Motor neuron (in vitro differentiated cells): Measurements from ENCODE around the gene CCDC85C. TPM values are rescaled to one million over a fixed set of nuclear protein-coding genes. Genes with fewer than 3 reads are reported as not detected.

Experiments used
- ATAC-seq, 8 experiments: fragments of 200-7000 bp; cut with Tn5 transposase; replicated peaks in 6 of 8; 2 replicates each; pipeline ENCODE4 v1.8.0; 2021; ENCODE audit warnings: mild to moderate bottlenecking in 8 of 8, moderate library complexity in 8 of 8
- H3K27ac ChIP-seq, 2 donors: fragments of 250-450 bp; sonication (Bioruptor Pico); 2 replicates each; pipeline ENCODE4 v1.9.0; 2021; ENCODE audit warnings: antibody characterized with exemption in 2 of 2, mild to moderate bottlenecking in 2 of 2, moderate library complexity in 1 of 2
- H3K4me1 ChIP-seq, 2 donors: fragments of 250-450 bp; sonication (Bioruptor Pico); replicated peaks in 1 of 2; 2 replicates each; pipeline ENCODE4 v1.6.1; 2021; ENCODE audit warnings: antibody characterized with exemption in 2 of 2, mild to moderate bottlenecking in 2 of 2, moderate library complexity in 1 of 2
- H3K4me3 ChIP-seq, 5 donors: fragments of 250-450 bp; sonication (Bioruptor Pico); 2 replicates each; pipeline ENCODE4 v1.9.0; 2021; ENCODE audit warnings: antibody characterized with exemption in 5 of 5, mild to moderate bottlenecking in 5 of 5, moderate library complexity in 4 of 5
- WGBS, 10 experiments: fragments of 450-650 bp; shearing (Covaris generic); methylation state at CpG; one replicate each; pipeline ENCODE4 v1.0.0; 2022; 5-methylcytosine and 5-hydroxymethylcytosine counted together
- in situ Hi-C, 9 experiments: fragments of 400-800 bp; cut with MboI; loops; one replicate each; pipeline ENCODE4 v1.15.0; 2021; ENCODE audit warnings: low sequenced_read_pairs in 9 of 9, low pct_unique_long_range_greater_than_20kb in 2 of 9; ENCODE audit not compliant: unreplicated experiment in 9 of 9
- total RNA-seq, 8 experiments: library from RNA; unstranded; fragments of 300-600 nt; gene quantifications; 2 replicates each; pipeline versions ENCODE4 v1.2.3 to v1.2.4, GENCODE V29; 2022

Gene CCDC85C
- total RNA-seq, 8 experiments from 2014 or later, result 2.0 to 62.2 (median 18.8) TPM

GRCh38 chr14:99549684-99550083, 54.3 kb downstream of the CCDC85C start:
- Histone ChIP-seq H3K4me3 (no peak overlapping the region), H3K4me1 (peaks cover 45 to 56% of the 10 kb centered on the region in 2 donors), H3K27ac (no peak overlapping the region)
- peak in 2 of 8 experiments; percentile 12 for ATAC-seq
- WGBS, 10 experiments, result 20 to 92% (median 62%) methylated on average over 1 to 10 of the region's 10 CpGs; no CpG with 5 or more reads in 4 of the 10 experiments
- in situ Hi-C loops, result loop anchor here in 2 of 9 experiments (25.0 kb wide), 1 partner anchor 88 kb away; the partner anchor contains the start of gene HHIPL1 (in 2 of the 2)

GRCh38 chr14:99548871-99549515, 55.0 kb downstream of the CCDC85C start:
- no peak overlapping the region for H3K27ac ChIP-seq
- ATAC-seq, result no peak
- in situ Hi-C loops, result loop anchor here in 2 of 9 experiments (25.0 kb wide), 1 partner anchor 88 kb away; the partner anchor contains the start of gene HHIPL1 (in 2 of the 2)
- H3K4me3 ChIP-seq, result no peak overlapping the region
- peaks cover 52 to 62% of the 10 kb centered on the region in 2 donors for H3K4me1 ChIP-seq
- 6 to 100% (median 70%) methylated on average over 1 to 8 of the region's 10 CpGs; no CpG with 5 or more reads in 2 of the 10 experiments for WGBS, 10 experiments

DNA sequence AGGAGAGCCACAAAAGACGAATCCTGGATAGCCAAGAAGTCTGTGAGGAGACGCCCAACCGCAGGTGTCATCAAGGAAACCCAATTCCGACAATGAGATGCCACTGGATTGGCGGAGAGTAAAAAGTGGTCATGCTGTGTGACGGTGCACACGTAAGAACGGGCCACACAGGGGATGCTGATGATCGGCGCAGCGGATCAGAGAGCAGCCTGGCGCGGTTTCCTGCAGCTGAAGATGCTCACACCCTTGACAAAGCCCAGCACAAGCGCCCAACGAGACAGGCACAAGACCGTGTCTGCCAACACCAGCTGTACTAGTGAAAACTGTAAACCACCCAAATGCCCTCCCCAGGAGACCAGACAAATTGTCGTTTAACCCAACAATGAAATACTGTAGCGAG, 55.8 kb downstream of the CCDC85C start:
- 60 to 100% (median 83%) methylated on average over 2 to 13 of the region's 18 CpGs; no CpG with 5 or more reads in 1 of the 10 experiments for WGBS, 10 experiments
- H3K4me3 ChIP-seq, result no peak overlapping the region
- H3K27ac ChIP-seq, result no peak overlapping the region
- no peak for ATAC-seq
- H3K4me1 ChIP-seq, result peaks cover 58 to 63% of the 10 kb centered on the region in 2 donors
- in situ Hi-C loops, result loop anchor here in 2 of 9 experiments (25.0 kb wide), 1 partner anchor 89 kb away; the partner anchor contains the start of gene HHIPL1 (in 2 of the 2)

DNA sequence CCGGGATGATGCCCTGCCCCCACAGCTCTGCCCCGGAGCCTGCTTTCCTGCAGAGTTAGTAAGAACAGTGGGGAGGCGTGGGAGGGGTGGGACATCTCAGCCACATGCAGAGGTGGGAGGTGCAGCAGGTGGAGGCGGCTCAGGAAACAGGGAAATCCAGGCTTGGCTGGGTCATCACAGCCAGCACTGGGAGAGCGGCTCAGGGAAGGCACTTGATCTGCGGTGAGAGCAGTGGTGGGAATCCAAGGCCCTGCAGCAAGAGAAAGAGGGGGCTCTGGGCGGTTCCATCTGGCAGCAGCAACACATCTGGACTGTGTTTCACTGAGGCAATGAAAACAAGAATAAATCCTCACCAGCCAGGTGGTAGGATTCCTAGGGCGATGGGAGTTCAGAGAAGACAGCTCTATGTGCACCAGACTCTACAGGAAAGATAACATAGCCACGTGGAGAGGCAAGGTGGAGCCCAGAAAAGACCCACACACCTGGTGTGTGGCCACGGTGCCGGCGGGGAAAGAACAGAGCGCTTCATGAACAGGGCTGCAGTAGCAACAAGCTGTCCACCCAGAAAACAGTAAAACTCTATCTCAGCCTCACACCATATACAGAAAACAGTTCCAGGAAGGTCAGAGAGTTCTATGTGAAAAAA, 57.6 kb downstream of the CCDC85C start:
- H3K4me3 ChIP-seq, result no peak overlapping the region

GRCh38 chr14:99545586-99545985, 58.4 kb downstream of the CCDC85C start:
- Histone ChIP-seq H3K4me1 (peaks cover 72 to 77% of the 10 kb centered on the region in 2 donors), H3K4me3 (no peak overlapping the region), H3K27ac (peak overlapping the region; percentile 50 to 75)
- in situ Hi-C loops, result loop anchor here in 2 of 9 experiments (25.0 kb wide), 1 partner anchor 92 kb away; the partner anchor contains the start of gene HHIPL1 (in 2 of the 2)
- WGBS, 10 experiments, result 0 to 40% (median 20%) methylated on average over 1 to 5 of the region's 6 CpGs; no CpG with 5 or more reads in 5 of the 10 experiments
- ATAC-seq, result peak; percentile 6 to 68 (median 24)

More for the DNA sequence above, 57.6 kb downstream of the CCDC85C start:
- peaks cover 69 to 76% of the 10 kb centered on the region in 2 donors for H3K4me1 ChIP-seq
- peak in 6 of 8 experiments; percentile 18 to 66 (median 41) for ATAC-seq
- peak overlapping the region; percentile 50 to 75 for H3K27ac ChIP-seq
- WGBS, 10 experiments, result 0 to 80% (median 47%) methylated on average over 1 to 6 of the region's 13 CpGs; no CpG with 5 or more reads in 4 of the 10 experiments
- in situ Hi-C loops, result loop anchor here in 2 of 9 experiments (25.0 kb wide), 1 partner anchor 91 kb away; the partner anchor contains the start of gene HHIPL1 (in 2 of the 2)

DNA sequence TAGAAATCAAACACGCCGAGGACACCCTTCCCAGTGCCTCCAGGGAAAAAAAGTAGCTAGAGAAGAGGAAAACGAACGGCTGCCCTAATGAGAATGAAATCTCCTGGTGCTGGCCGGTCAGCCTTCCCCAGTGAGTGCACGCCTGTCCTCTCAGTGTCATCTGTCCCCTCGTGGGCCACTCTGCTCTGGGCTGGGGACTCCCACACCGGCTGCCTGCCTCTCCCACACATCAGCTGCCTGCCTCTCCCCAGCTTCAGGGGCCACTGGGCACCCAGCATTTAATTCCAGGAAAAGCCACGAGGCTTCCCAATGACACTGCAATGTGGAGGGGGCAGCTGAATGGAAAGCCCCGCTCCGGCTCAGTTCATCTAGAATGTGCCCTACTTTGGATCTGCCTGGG, 59.0 kb downstream of the CCDC85C start:
- Histone ChIP-seq H3K4me3 (no peak overlapping the region), H3K27ac (peak overlapping the region; percentile 50 to 75), H3K4me1 (peaks cover 74 to 76% of the 10 kb centered on the region in 2 donors)
- in situ Hi-C loops, result loop anchor here in 2 of 9 experiments (25.0 kb wide), 1 partner anchor 92 kb away; the partner anchor contains the start of gene HHIPL1 (in 2 of the 2)
- 0 to 90% (median 54%) methylated on average over 1 to 11 of the region's 11 CpGs; no CpG with 5 or more reads in 4 of the 10 experiments for WGBS, 10 experiments
- ATAC-seq, result peak in 5 of 8 experiments; percentile 59 to 82 (median 81)

DNA sequence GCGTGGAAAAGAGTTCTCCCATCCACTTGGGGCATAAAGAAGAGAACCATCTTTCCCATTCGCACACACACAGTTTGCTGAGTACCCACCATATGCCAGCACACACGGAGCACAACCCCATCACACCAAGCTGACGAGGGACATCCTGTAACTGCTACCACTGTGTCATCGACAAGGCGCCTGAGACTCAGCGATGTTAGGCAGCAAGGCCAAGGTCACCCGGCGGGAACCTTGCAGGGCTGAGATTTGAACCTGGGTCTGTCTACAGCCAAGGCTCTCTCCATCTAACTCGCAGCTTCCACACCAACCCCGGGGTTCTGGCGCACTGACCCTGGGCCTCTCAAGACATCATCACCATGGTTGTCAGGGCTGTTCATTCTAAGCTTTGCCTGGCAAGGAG, 60.0 kb downstream of the CCDC85C start:
- 60 to 100% (median 100%) methylated on average over 1 to 6 of the region's 12 CpGs; no CpG with 5 or more reads in 2 of the 10 experiments for WGBS, 10 experiments
- no peak overlapping the region for H3K4me3 ChIP-seq
- peaks cover 66 to 69% of the 10 kb centered on the region in 2 donors for H3K4me1 ChIP-seq
- H3K27ac ChIP-seq, result peak overlapping the region; percentile 50 to 75
- no peak for ATAC-seq
- in situ Hi-C loops, result loop anchor here in 2 of 9 experiments (25.0 kb wide), 1 partner anchor 93 kb away; the partner anchor contains the start of gene HHIPL1 (in 2 of the 2)

GRCh38 chr14:99543370-99543769, 60.6 kb downstream of the CCDC85C start:
- 50 to 87% methylated on average over 1 to 4 of the region's 4 CpGs; no CpG with 5 or more reads in 8 of the 10 experiments for WGBS, 10 experiments
- no peak for ATAC-seq
- no peak overlapping the region for H3K27ac ChIP-seq
- no peak overlapping the region for H3K4me3 ChIP-seq
- H3K4me1 ChIP-seq, result peaks cover 64 to 66% of the 10 kb centered on the region in 2 donors
- in situ Hi-C loops, result loop anchor here in 2 of 9 experiments (25.0 kb wide), 1 partner anchor 94 kb away; the partner anchor contains the start of gene HHIPL1 (in 2 of the 2)

GRCh38 chr14:99542566-99542965, 61.4 kb downstream of the CCDC85C start:
- ATAC-seq, result peak in 1 of 8 experiments; percentile 10
- in situ Hi-C loops, result loop anchor here in 2 of 9 experiments (25.0 kb wide), 1 partner anchor 95 kb away; the partner anchor contains the start of gene HHIPL1 (in 2 of the 2)
- Histone ChIP-seq H3K27ac (no peak overlapping the region), H3K4me1 (peaks cover 72 to 74% of the 10 kb centered on the region in 2 donors), H3K4me3 (no peak overlapping the region)
- 20 to 100% methylated on average over 1 of the region's 13 CpGs; no CpG with 5 or more reads in 8 of the 10 experiments for WGBS, 10 experiments

DNA sequence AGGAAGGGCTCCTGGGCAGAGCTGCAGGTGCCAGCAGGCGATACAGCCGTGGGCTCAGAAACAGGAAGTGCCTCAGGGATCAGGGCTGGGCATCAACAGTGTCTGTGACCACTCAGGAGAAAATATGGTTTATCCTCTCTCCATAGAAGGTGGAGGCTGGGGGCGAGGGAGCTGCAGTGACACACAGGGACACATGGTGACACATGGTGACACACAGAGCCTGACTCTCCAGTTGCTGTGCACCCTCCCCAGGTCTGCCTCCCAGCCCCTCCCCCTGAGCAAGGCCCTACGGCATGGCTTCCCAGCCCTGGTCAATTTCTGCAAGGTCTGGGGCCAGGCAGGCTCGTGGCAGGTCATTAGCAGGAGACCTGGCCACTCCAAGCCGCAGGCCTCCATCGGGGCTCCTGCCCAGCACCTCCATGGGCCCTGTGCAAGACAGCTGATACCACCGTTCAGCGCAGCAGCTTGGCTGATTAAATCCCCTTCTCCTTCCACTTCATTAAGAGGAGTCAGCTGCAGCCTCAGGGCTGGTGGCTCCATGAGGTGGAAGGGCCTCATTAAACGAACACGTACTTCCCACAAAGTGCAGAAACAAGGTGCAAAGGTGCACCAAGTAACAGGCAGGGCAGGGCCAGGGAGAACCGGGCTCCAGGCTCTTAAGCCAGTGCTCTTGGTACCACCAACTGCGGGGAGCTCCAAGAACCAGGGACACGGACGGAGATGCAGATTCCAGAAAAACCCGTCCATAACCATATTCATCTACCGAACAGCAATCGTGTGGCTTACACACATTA, 62.1 kb downstream of the CCDC85C start:
- H3K4me3 ChIP-seq, result no peak overlapping the region
- in situ Hi-C loops, result loop anchor here in 2 of 9 experiments (25.0 kb wide), 1 partner anchor 95 kb away; the partner anchor contains the start of gene HHIPL1 (in 2 of the 2)
- 80 to 100% (median 85%) methylated on average over 1 to 8 of the region's 18 CpGs; no CpG with 5 or more reads in 4 of the 10 experiments for WGBS, 10 experiments
- peaks cover 74 to 79% of the 10 kb centered on the region in 2 donors for H3K4me1 ChIP-seq
- H3K27ac ChIP-seq, result peak overlapping the region; percentile 59 to 73
- ATAC-seq, result peak in 5 of 8 experiments; percentile 67 to 72 (median 70)

DNA sequence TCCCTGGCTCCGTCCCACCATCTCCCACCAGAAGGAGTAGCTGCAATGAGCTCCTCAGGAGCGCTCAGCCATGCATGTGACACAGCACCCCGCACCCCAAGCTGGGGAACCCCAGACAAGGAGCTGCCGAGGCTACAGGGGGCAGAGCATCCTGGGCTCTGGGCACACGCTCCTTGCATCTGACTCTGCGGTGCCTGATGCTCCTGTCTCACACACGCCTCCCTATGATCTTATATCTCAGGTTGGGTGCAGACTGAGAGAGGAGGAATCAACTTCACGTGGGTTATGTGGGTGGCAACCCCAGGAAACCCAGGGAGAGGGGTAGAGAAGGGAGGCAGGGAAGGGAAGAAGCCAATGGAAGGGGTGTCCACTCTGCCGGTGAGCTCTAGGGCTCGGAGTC, 62.8 kb downstream of the CCDC85C start:
- Histone ChIP-seq H3K4me1 (peaks cover 74 to 79% of the 10 kb centered on the region in 2 donors), H3K4me3 (no peak overlapping the region), H3K27ac (peak overlapping the region; percentile 26 to 73)
- WGBS, 10 experiments, result 17 to 100% (median 87%) methylated on average over 1 to 5 of the region's 10 CpGs; no CpG with 5 or more reads in 3 of the 10 experiments
- in situ Hi-C loops, result loop anchor here in 2 of 9 experiments (25.0 kb wide), 1 partner anchor 96 kb away; the partner anchor contains the start of gene HHIPL1 (in 2 of the 2)
- no peak for ATAC-seq
